ENCODE data around the gene HSPB6. TPM values are rescaled to one million over a fixed set of nuclear protein-coding genes. Genes with fewer than 3 reads are reported as not detected.

Gene HSPB6
- total RNA-seq, 1 experiment from 2014 or later, result 0.93 TPM

DNA sequence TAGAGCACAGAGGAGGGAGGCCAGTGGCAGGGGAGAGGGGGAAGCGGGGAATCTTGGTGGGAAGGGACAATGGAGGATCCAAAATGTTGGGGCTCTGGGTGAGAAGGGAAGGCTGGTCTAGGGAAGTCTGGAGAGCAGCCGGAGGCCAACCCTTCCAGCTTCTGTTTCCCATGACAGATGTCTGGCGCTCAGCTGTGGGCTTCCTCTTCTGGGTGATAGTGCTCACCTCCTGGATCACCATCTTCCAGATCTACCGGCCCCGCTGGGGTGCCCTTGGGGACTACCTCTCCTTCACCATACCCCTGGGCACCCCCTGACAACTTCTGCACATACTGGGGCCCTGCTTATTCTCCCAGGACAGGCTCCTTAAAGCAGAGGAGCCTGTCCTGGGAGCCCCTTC is 10.3 kb downstream of the HSPB6 start:
- Histone ChIP-seq H3K4me3 (replicated peaks in 1 of 2; ENCODE audit: low read depth in 1 of 2, low read length in 2 of 2) (peak overlapping the region; percentile 93 to 99), H3K9ac (ENCODE audit: low read length) (peak overlapping the region; percentile 82), H3K9me2 (ENCODE audit: insufficient read depth) (no peaks in the 10 kb centered on the region), H3K9me3 (ENCODE audit: control insufficient read depth in 1 of 2, insufficient read depth in 1 of 2, low read depth in 1 of 2, low read length in 2 of 2) (no peaks in the 10 kb centered on the region), H3K27me3 (ENCODE audit: insufficient read depth, low read length) (no peaks in the 10 kb centered on the region), H3K36me3 (ENCODE audit: control insufficient read depth in 1 of 2, insufficient read depth in 2 of 2, low read length in 2 of 2) (no peaks in the 10 kb centered on the region; a peak in 1 of 4 replicates), H3K4me2 (ENCODE audit: low read length) (peak overlapping the region; percentile 99), H3K27ac (ENCODE audit: low read depth, low read length) (peak overlapping the region; percentile 78; the same call in 1 of the 2 replicates), H3K79me2 (ENCODE audit: insufficient read depth, low read length) (peaks cover 19% of the 10 kb centered on the region), H3K4me1 (ENCODE audit: control insufficient read depth in 1 of 2, insufficient read depth in 2 of 2, low read length in 2 of 2) (peaks cover 22 to 29% of the 10 kb centered on the region in 2 experiments), H4K20me1 (ENCODE audit: insufficient read depth) (no peaks in the 10 kb centered on the region), H2AFZ (ENCODE audit: low read depth, low read length, poor library complexity, severe bottlenecking) (no peak overlapping the region)
- no peak for DNase-seq (ENCODE audit: low read depth, low spot score)
- ChIA-PET CTCF (no interaction called here), POLR2A (no interaction called here), RAD21 (ENCODE audit: low non-redundant PET in 1 of 2, low total read pairs in 2 of 2, uncharacterized antibody in 2 of 2, unreplicated experiment in 2 of 2) (no interaction called here)
- intact Hi-C loops (cut with micrococcal nuclease), result no loop called here
- BruUV-seq (replicated peaks), result no TSS peak
- no peak for ATAC-seq
- no peak for TF ChIP-seq POLR2A (IDR thresholded peaks at IDR 0.05; ENCODE audit: borderline replicate concordance, extremely low read depth, insufficient read depth, insufficient read length)
- TF ChIP-seq, protein P1, sequence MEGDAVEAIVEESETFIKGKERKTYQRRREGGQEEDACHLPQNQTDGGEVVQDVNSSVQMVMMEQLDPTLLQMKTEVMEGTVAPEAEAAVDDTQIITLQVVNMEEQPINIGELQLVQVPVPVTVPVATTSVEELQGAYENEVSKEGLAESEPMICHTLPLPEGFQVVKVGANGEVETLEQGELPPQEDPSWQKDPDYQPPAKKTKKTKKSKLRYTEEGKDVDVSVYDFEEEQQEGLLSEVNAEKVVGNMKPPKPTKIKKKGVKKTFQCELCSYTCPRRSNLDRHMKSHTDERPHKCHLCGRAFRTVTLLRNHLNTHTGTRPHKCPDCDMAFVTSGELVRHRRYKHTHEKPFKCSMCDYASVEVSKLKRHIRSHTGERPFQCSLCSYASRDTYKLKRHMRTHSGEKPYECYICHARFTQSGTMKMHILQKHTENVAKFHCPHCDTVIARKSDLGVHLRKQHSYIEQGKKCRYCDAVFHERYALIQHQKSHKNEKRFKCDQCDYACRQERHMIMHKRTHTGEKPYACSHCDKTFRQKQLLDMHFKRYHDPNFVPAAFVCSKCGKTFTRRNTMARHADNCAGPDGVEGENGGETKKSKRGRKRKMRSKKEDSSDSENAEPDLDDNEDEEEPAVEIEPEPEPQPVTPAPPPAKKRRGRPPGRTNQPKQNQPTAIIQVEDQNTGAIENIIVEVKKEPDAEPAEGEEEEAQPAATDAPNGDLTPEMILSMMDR (IDR thresholded peaks at IDR 0.05 in 2 of 3, conservative IDR thresholded peaks at IDR 0.05 in 1 of 3; ENCODE audit: borderline replicate concordance in 1 of 3, insufficient read depth in 1 of 3, low read depth in 2 of 3, low read length in 2 of 3), result no peak

DNA sequence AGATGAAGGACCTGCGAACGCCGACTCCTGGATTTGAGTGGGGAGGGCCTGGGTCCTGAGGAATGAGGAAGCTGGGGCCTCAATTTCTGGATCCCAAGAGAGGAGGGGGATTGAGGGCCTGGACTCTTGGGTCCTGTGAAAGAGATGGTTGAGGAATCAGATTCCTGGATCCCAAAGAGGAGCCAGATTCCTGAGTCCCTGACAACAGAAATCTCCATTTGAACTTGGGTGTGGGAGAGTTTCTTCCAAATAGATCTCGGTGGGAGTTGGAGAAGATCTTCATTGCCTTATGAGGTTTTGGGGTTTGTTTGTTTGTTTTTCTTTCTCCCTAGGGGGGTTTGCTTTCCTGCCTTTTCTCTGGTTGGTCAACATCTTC is 10.8 kb downstream of the HSPB6 start:
- H3K36me3 ChIP-seq (ENCODE audit: control insufficient read depth in 1 of 2, insufficient read depth in 2 of 2, low read length in 2 of 2), result no peaks in the 10 kb centered on the region; a peak in 1 of 4 replicates
- RAD21 ChIA-PET (ENCODE audit: low non-redundant PET in 1 of 2, low total read pairs in 2 of 2, uncharacterized antibody in 2 of 2, unreplicated experiment in 2 of 2), result no interaction called here
- intact Hi-C loops (cut with micrococcal nuclease), result no loop called here
- H3K9ac ChIP-seq (ENCODE audit: low read length), result peak overlapping the region; percentile 82
- H3K9me2 ChIP-seq (ENCODE audit: insufficient read depth), result no peaks in the 10 kb centered on the region
- peaks cover 26 to 30% of the 10 kb centered on the region in 2 experiments for H3K4me1 ChIP-seq (ENCODE audit: control insufficient read depth in 1 of 2, insufficient read depth in 2 of 2, low read length in 2 of 2)
- peak overlapping the region; percentile 99 for H3K4me2 ChIP-seq (ENCODE audit: low read length)
- H4K20me1 ChIP-seq (ENCODE audit: insufficient read depth), result no peaks in the 10 kb centered on the region
- H3K27ac ChIP-seq (ENCODE audit: low read depth, low read length), result peak overlapping the region; percentile 78
- H3K4me3 ChIP-seq (replicated peaks in 1 of 2; ENCODE audit: low read depth in 1 of 2, low read length in 2 of 2), result peak overlapping the region; percentile 93 to 99
- H2AFZ ChIP-seq (ENCODE audit: low read depth, low read length, poor library complexity, severe bottlenecking), result no peak overlapping the region
- H3K79me2 ChIP-seq (ENCODE audit: insufficient read depth, low read length), result peaks cover 19% of the 10 kb centered on the region
- DNase-seq (ENCODE audit: low read depth, low spot score) (no peak), ATAC-seq (no peak)
- no peaks in the 10 kb centered on the region for H3K27me3 ChIP-seq (ENCODE audit: insufficient read depth, low read length)
- TF ChIP-seq, protein P2, sequence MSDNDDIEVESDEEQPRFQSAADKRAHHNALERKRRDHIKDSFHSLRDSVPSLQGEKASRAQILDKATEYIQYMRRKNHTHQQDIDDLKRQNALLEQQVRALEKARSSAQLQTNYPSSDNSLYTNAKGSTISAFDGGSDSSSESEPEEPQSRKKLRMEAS (IDR thresholded peaks at IDR 0.05), result no peak
- no peak for TF ChIP-seq SP1 (IDR thresholded peaks at IDR 0.05; ENCODE audit: low read depth)
- TF ChIP-seq, protein P1 (IDR thresholded peaks at IDR 0.05 in 2 of 3, conservative IDR thresholded peaks at IDR 0.05 in 1 of 3; ENCODE audit: borderline replicate concordance in 1 of 3, insufficient read depth in 1 of 3, low read depth in 2 of 3, low read length in 2 of 3), result no peak
- no peaks in the 10 kb centered on the region for H3K9me3 ChIP-seq (ENCODE audit: control insufficient read depth in 1 of 2, insufficient read depth in 1 of 2, low read depth in 1 of 2, low read length in 2 of 2)
- CTCF ChIA-PET, result interaction anchor here (0.9 to 2.2 kb wide), 3 partner anchors 44 to 186 kb away, joined by 3 to 6 read pairs (median 3); no protein-coding TSS in a partner anchor
- POLR2A ChIA-PET, result interaction anchor here (0.6 to 1.7 kb wide), 6 partner anchors 11 to 124 kb away, joined by 3 to 7 read pairs (median 4); partner anchors contain the start of gene COX6B1
- BruUV-seq (replicated peaks), result no TSS peak
